ENCODE data around the gene MAD1L1. TPM values are rescaled to one million over a fixed set of nuclear protein-coding genes. Genes with fewer than 3 reads are reported as not detected.

MAD1L1 gene
- total RNA-seq, 1 donor from 2014 or later: 32.7 TPM

GRCh38 chr7:2171855-2172254 is 60.9 kb downstream of the MAD1L1 start:
- TF ChIP-seq, protein P1, sequence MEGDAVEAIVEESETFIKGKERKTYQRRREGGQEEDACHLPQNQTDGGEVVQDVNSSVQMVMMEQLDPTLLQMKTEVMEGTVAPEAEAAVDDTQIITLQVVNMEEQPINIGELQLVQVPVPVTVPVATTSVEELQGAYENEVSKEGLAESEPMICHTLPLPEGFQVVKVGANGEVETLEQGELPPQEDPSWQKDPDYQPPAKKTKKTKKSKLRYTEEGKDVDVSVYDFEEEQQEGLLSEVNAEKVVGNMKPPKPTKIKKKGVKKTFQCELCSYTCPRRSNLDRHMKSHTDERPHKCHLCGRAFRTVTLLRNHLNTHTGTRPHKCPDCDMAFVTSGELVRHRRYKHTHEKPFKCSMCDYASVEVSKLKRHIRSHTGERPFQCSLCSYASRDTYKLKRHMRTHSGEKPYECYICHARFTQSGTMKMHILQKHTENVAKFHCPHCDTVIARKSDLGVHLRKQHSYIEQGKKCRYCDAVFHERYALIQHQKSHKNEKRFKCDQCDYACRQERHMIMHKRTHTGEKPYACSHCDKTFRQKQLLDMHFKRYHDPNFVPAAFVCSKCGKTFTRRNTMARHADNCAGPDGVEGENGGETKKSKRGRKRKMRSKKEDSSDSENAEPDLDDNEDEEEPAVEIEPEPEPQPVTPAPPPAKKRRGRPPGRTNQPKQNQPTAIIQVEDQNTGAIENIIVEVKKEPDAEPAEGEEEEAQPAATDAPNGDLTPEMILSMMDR (IDR thresholded peaks at IDR 0.05): no peak
- Mint-ChIP-seq H3K4me1 (ENCODE audit: unreplicated experiment) (peaks cover 58% of the 10 kb centered on the region), H3K9me3 (ENCODE audit: unreplicated experiment) (no peaks in the 10 kb centered on the region), H3K36me3 (ENCODE audit: unreplicated experiment) (peaks cover 10% of the 10 kb centered on the region), H3K4me3 (ENCODE audit: unreplicated experiment) (no peak overlapping the region), H3K27me3 (ENCODE audit: unreplicated experiment) (no peaks in the 10 kb centered on the region), H3K27ac (ENCODE audit: unreplicated experiment) (no peak overlapping the region)
- no peak for DNase-seq (ENCODE audit: extremely low spot score, unreplicated experiment)

DNA sequence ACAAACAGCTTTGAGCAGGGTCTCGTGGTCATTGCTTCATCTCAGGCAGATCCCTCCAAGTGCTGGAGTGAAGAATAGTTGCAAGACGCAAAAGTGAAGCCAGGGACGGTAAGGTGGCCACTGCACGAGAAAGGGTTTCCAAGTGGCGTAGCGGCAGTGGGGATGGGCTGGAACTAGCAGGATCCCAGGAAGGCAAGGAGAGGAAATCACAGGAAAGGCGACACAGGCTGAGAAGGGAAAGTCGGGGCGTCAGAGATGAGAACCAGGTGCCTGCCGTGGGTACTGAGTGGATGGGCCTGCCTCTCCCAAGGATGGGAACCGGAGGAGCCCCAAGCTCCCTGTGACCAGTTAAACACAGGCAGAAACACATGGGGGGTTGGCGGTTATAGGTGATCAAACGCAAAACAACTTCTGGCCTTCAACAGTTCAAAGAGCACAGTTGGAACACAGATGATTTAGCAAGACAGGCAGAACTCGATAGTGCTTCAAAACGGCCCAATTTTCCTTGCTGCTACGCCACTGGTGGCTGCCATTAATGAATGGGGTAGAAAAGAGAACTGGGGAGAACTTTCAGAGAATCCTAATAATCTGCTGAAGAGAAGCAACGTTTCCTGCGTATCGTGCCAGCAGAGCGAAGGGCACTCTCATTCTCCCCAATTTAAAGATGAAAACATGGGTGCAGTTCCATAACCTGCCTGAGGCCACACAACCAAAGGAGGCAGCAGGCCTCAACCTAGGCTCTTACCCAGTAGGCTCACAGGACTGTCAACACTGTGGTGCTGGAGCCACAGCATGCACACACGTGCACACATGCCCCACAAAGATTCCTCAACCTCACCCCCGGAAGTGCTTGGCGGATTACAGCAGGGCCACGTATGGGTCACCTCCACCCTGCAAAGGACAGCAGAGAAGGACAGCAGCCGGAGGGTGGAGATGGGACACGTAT is 61.9 kb downstream of the MAD1L1 start:
- TF ChIP-seq, protein P1 (IDR thresholded peaks at IDR 0.05): no peak
- Mint-ChIP-seq H3K4me3 (ENCODE audit: unreplicated experiment) (no peak overlapping the region), H3K36me3 (ENCODE audit: unreplicated experiment) (peaks cover 10% of the 10 kb centered on the region), H3K27me3 (ENCODE audit: unreplicated experiment) (no peaks in the 10 kb centered on the region), H3K4me1 (ENCODE audit: unreplicated experiment) (peaks cover 55% of the 10 kb centered on the region), H3K9me3 (ENCODE audit: unreplicated experiment) (no peaks in the 10 kb centered on the region), H3K27ac (ENCODE audit: unreplicated experiment) (no peak overlapping the region)
- no peak for DNase-seq (ENCODE audit: extremely low spot score, unreplicated experiment)

GRCh38 chr7:2169923-2170575 is 62.7 kb downstream of the MAD1L1 start:
- peaks cover 14% of the 10 kb centered on the region for H3K36me3 Mint-ChIP-seq (ENCODE audit: unreplicated experiment)
- DNase-seq (ENCODE audit: extremely low spot score, unreplicated experiment): no peak
- no peaks in the 10 kb centered on the region for H3K9me3 Mint-ChIP-seq (ENCODE audit: unreplicated experiment)
- no peak overlapping the region for H3K27ac Mint-ChIP-seq (ENCODE audit: unreplicated experiment)
- TF ChIP-seq, protein P1 (IDR thresholded peaks at IDR 0.05): no peak
- H3K27me3 Mint-ChIP-seq (ENCODE audit: unreplicated experiment): no peaks in the 10 kb centered on the region
- no peak overlapping the region for H3K4me3 Mint-ChIP-seq (ENCODE audit: unreplicated experiment)
- H3K4me1 Mint-ChIP-seq (ENCODE audit: unreplicated experiment): peaks cover 47% of the 10 kb centered on the region

DNA sequence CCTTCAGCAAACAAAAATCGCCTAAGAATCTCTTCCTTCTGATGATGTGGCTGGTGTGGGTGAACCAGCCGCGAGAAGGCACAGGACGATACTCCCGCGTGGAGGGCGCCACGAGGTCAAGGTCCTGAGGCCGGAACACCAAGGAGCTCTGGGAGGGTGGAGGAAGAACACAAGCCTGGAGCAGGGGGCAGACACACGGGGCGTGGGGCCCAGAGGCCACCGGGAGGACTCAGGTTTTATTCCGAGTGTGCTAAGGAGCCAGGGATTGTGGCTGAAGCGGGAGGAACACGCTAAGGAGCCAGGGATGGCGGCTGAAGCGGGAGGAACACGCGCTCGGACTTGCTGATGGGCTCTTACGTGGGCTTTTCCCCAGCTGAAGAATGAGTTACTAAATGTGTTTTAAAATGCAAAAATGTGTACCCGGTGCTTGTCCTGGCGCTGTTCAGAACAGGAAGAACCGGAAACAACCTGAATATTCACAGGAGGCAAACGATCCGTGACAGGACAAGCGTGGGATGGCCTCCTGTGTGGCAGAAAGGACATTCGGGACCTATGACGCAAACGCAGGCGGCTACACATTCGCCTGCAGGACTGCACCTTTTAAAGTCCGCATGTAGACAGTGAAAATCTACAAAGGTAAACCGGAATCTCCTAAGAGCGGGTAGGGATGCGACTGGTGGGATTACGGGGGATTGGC is 64.0 kb downstream of the MAD1L1 start:
- Mint-ChIP-seq H3K9me3 (ENCODE audit: unreplicated experiment) (no peaks in the 10 kb centered on the region), H3K36me3 (ENCODE audit: unreplicated experiment) (peaks cover 15% of the 10 kb centered on the region), H3K4me3 (ENCODE audit: unreplicated experiment) (no peak overlapping the region), H3K4me1 (ENCODE audit: unreplicated experiment) (peaks cover 34% of the 10 kb centered on the region), H3K27me3 (ENCODE audit: unreplicated experiment) (no peaks in the 10 kb centered on the region), H3K27ac (ENCODE audit: unreplicated experiment) (no peak overlapping the region)
- DNase-seq (ENCODE audit: extremely low spot score, unreplicated experiment): no peak
- TF ChIP-seq, protein P1 (IDR thresholded peaks at IDR 0.05): no peak

All from osteocyte (in vitro differentiated cells).